HL-60 (cell line): ENCODE results near the gene PTPRN2.

ENCODE experiments used
- DNase-seq, 2 experiments: peaks; one replicate each; pipeline ENCODE4 v3.0.0-alpha.2; 2010 to 2020; ENCODE audit warnings: low read depth in 1 of 2, low spot score in 1 of 2
- H3K27ac ChIP-seq: fragments of 250-450 bp; sonication (Bioruptor Pico); replicated peaks from 2 replicates; pipeline ENCODE4 v1.5.1; 2020; ENCODE audit warnings: mild to moderate bottlenecking, moderate library complexity
- H3K27me3 ChIP-seq: fragments of 250-450 bp; sonication (Bioruptor Pico); 2 replicates; pipeline ENCODE4 v1.5.1; 2021; ENCODE audit warnings: mild to moderate bottlenecking, moderate library complexity; ENCODE audit not compliant: insufficient read depth, poor library complexity, severe bottlenecking
- H3K4me3 ChIP-seq: replicated peaks from 2 replicates; pipeline ENCODE4 v1.5.1; 2011; ENCODE audit warnings: mild to moderate bottlenecking, control low read depth, low read length; ENCODE audit not compliant: insufficient read depth
- CTCF ChIP-seq: IDR thresholded peaks from one replicate; pipeline ENCODE4 v1.5.1; 2011; ENCODE audit warnings: low read length, control low read depth, inconsistent platforms; ENCODE audit not compliant: insufficient read depth
- GABPA ChIP-seq: IDR thresholded peaks from 2 replicates; pipeline ENCODE4 v1.6.1; 2012; ENCODE audit warnings: low read depth
- POLR2AphosphoS5 ChIP-seq: IDR thresholded peaks from 2 replicates; pipeline ENCODE4 v1.6.1; 2012; ENCODE audit warnings: low read depth
- REST ChIP-seq: IDR thresholded peaks from 2 replicates; pipeline ENCODE4 v1.6.1; 2012; ENCODE audit warnings: low read depth; ENCODE audit not compliant: insufficient replicate concordance
- SPI1 ChIP-seq: IDR thresholded peaks from 2 replicates; pipeline ENCODE4 v1.6.1; 2012; ENCODE audit warnings: low read depth, mild to moderate bottlenecking, borderline replicate concordance

The PTPRN2 gene

GRCh38 chr7:157801971-157802675, 785.5 kb downstream of the PTPRN2 start:
- no peak overlapping the region for H3K27ac ChIP-seq
- TF ChIP-seq GABPA = no peak
- no peak for TF ChIP-seq POLR2AphosphoS5
- TF ChIP-seq REST = no peak
- no peak for TF ChIP-seq SPI1
- no peak for TF ChIP-seq CTCF
- no peak overlapping the region for H3K4me3 ChIP-seq
- DNase-seq = no peak
- no peaks in the 10 kb centered on the region for H3K27me3 ChIP-seq

GRCh38 chr7:157801113-157801512, 786.5 kb downstream of the PTPRN2 start:
- Histone ChIP-seq H3K27me3 (no peaks in the 10 kb centered on the region), H3K4me3 (no peak overlapping the region), H3K27ac (no peak overlapping the region)
- no peak for TF ChIP-seq CTCF
- no peak for TF ChIP-seq POLR2AphosphoS5
- TF ChIP-seq REST = no peak
- TF ChIP-seq GABPA = no peak
- no peak for TF ChIP-seq SPI1
- no peak for DNase-seq

- Histone ChIP-seq H3K4me3 (no peak overlapping the region), H3K27ac (no peak overlapping the region), H3K27me3 (no peaks in the 10 kb centered on the region)
- TF ChIP-seq REST = no peak
- no peak for TF ChIP-seq POLR2AphosphoS5
- TF ChIP-seq CTCF = no peak
- no peak for TF ChIP-seq SPI1
- no peak for TF ChIP-seq GABPA
- DNase-seq = no peak
These were observed 787.3 kb downstream of the PTPRN2 start for GRCh38 chr7:157800281-157800680.
